Measurements from ENCODE around the gene PLEKHA7. TPM values are rescaled to one million over a fixed set of nuclear protein-coding genes. Genes with fewer than 3 reads are reported as not detected.

Gene PLEKHA7
- total RNA-seq, 4 donors from 2014 or later = 23.6 to 47.5 (median 32.7) TPM

- H3K4me3 ChIP-seq = peak overlapping the region; percentile 83
- peak overlapping the region; percentile 74 for H3K27ac ChIP-seq
- H3K27me3 ChIP-seq = peaks cover 24% of the 10 kb centered on the region
- peak in 1 of 2 donors; percentile 75 for DNase-seq (ENCODE audit: low spot score in 2 of 2)
- H3K9me3 ChIP-seq = no peaks in the 10 kb centered on the region
- no peak for TF ChIP-seq POLR2A (IDR thresholded peaks at IDR 0.05)
- TF ChIP-seq POLR2AphosphoS5 (IDR thresholded peaks at IDR 0.05) = no peak
- TF ChIP-seq CTCF (IDR thresholded peaks at IDR 0.05) = no peak
- no peak for TF ChIP-seq EP300 (IDR thresholded peaks at IDR 0.05)
- H3K4me1 ChIP-seq = peaks cover 24% of the 10 kb centered on the region
- WGBS = 56% methylated on average over 25 of the region's 38 CpGs
- H3K36me3 ChIP-seq = no peaks in the 10 kb centered on the region
Observed at GRCh38 chr11:17012712-17013547, 1.3 kb downstream of the PLEKHA7 start.

GRCh38 chr11:17012179-17012578 lies 2.0 kb downstream of the PLEKHA7 start:
- 80% methylated on average over 6 of the region's 6 CpGs for WGBS
- H3K9me3 ChIP-seq = no peaks in the 10 kb centered on the region
- H3K27me3 ChIP-seq = peaks cover 24% of the 10 kb centered on the region
- peak in 1 of 2 donors; percentile 12 for DNase-seq (ENCODE audit: low spot score in 2 of 2)
- TF ChIP-seq EP300 (IDR thresholded peaks at IDR 0.05) (no peak), POLR2AphosphoS5 (IDR thresholded peaks at IDR 0.05) (no peak), POLR2A (IDR thresholded peaks at IDR 0.05) (no peak), CTCF (IDR thresholded peaks at IDR 0.05) (no peak)
- H3K4me3 ChIP-seq = no peak overlapping the region
- H3K4me1 ChIP-seq = peaks cover 24% of the 10 kb centered on the region
- no peaks in the 10 kb centered on the region for H3K36me3 ChIP-seq
- H3K27ac ChIP-seq = no peak overlapping the region

GRCh38 chr11:17010851-17011420 lies 3.3 kb downstream of the PLEKHA7 start:
- H3K4me3 ChIP-seq = no peak overlapping the region
- no peaks in the 10 kb centered on the region for H3K36me3 ChIP-seq

GRCh38 chr11:17008099-17008498 lies 6.1 kb downstream of the PLEKHA7 start:
- WGBS = 63% methylated on average over 3 of the region's 3 CpGs
- DNase-seq (ENCODE audit: low spot score in 2 of 2) = peak in 1 of 2 donors; percentile 76
- H3K4me1 ChIP-seq = peaks cover 7% of the 10 kb centered on the region
- peaks cover 2% of the 10 kb centered on the region for H3K27me3 ChIP-seq
- H3K4me3 ChIP-seq = no peak overlapping the region
- H3K27ac ChIP-seq = peak overlapping the region; percentile 29
- no peaks in the 10 kb centered on the region for H3K36me3 ChIP-seq
- TF ChIP-seq EP300 (IDR thresholded peaks at IDR 0.05) = no peak
- TF ChIP-seq CTCF (IDR thresholded peaks at IDR 0.05) = no peak
- TF ChIP-seq POLR2A (IDR thresholded peaks at IDR 0.05) = no peak
- TF ChIP-seq POLR2AphosphoS5 (IDR thresholded peaks at IDR 0.05) = no peak
- no peaks in the 10 kb centered on the region for H3K9me3 ChIP-seq

More at GRCh38 chr11:17010851-17011420, 3.3 kb downstream of the PLEKHA7 start:
- Histone ChIP-seq H3K4me1 (peaks cover 24% of the 10 kb centered on the region), H3K9me3 (no peaks in the 10 kb centered on the region), H3K27ac (no peak overlapping the region), H3K27me3 (peaks cover 24% of the 10 kb centered on the region)
- 80% methylated on average over 7 of the region's 8 CpGs for WGBS
- TF ChIP-seq CTCF (IDR thresholded peaks at IDR 0.05) (no peak), POLR2A (IDR thresholded peaks at IDR 0.05) (no peak), POLR2AphosphoS5 (IDR thresholded peaks at IDR 0.05) (no peak), EP300 (IDR thresholded peaks at IDR 0.05) (no peak)
- peak in 1 of 2 donors; percentile 34 for DNase-seq (ENCODE audit: low spot score in 2 of 2)

GRCh38 chr11:17005646-17006045 lies 8.6 kb downstream of the PLEKHA7 start:
- H3K27ac ChIP-seq = no peak overlapping the region
- H3K4me1 ChIP-seq = peaks cover 7% of the 10 kb centered on the region

More at GRCh38 chr11:17005646-17006045, 8.6 kb downstream of the PLEKHA7 start:
- H3K36me3 ChIP-seq = no peaks in the 10 kb centered on the region
- H3K4me3 ChIP-seq = no peak overlapping the region
- 22% methylated on average over 3 of the region's 3 CpGs for WGBS
- TF ChIP-seq POLR2A (IDR thresholded peaks at IDR 0.05) = no peak
- TF ChIP-seq POLR2AphosphoS5 (IDR thresholded peaks at IDR 0.05) = no peak
- no peak for TF ChIP-seq EP300 (IDR thresholded peaks at IDR 0.05)
- no peaks in the 10 kb centered on the region for H3K27me3 ChIP-seq
- H3K9me3 ChIP-seq = no peaks in the 10 kb centered on the region
- no peak for DNase-seq (ENCODE audit: low spot score in 2 of 2)

Data from suprapubic skin (tissue), 4 donors.